IPS DF 6.9 (cell line): Measurements from ENCODE around the gene BLACAT1.

Source experiments
- DNase-seq: peaks from one replicate; pipeline ENCODE4 v3.0.0-alpha.2; 2013; ENCODE audit warnings: low read depth, low spot score
- H3K27ac ChIP-seq: one replicate; pipeline ENCODE4 v1.5.1; 2013; ENCODE audit warnings: low read length, control low read depth
- H3K27me3 ChIP-seq: 2 replicates; pipeline ENCODE4 v1.6.1; 2013; ENCODE audit warnings: mild to moderate bottlenecking, low read length; ENCODE audit not compliant: control insufficient read depth, insufficient read depth
- H3K36me3 ChIP-seq: 2 replicates; pipeline ENCODE4 v1.6.1; 2013; ENCODE audit warnings: low read length; ENCODE audit not compliant: control insufficient read depth, insufficient read depth
- H3K4me1 ChIP-seq: 2 replicates; pipeline ENCODE4 v1.6.1; 2013; ENCODE audit warnings: low read length; ENCODE audit not compliant: control insufficient read depth, insufficient read depth
- H3K4me3 ChIP-seq: 2 replicates; pipeline ENCODE4 v1.5.1; 2013; ENCODE audit warnings: mild to moderate bottlenecking, low read length
- H3K9me3 ChIP-seq: 2 replicates; pipeline ENCODE4 v1.6.1; 2013; ENCODE audit warnings: low read length, inconsistent platforms; ENCODE audit not compliant: control insufficient read depth, insufficient read depth
- WGBS: extraction: QIAGEN DNeasy Blood & Tissue Kit; methylation state at CpG from one replicate; pipeline ENCODE4 v1.1.7; 2013; ENCODE audit warnings: mixed read lengths, missing lambda C conversion rate; ENCODE audit not compliant: insufficient read length, insufficient coverage; 5-methylcytosine and 5-hydroxymethylcytosine counted together

Gene BLACAT1

DNA sequence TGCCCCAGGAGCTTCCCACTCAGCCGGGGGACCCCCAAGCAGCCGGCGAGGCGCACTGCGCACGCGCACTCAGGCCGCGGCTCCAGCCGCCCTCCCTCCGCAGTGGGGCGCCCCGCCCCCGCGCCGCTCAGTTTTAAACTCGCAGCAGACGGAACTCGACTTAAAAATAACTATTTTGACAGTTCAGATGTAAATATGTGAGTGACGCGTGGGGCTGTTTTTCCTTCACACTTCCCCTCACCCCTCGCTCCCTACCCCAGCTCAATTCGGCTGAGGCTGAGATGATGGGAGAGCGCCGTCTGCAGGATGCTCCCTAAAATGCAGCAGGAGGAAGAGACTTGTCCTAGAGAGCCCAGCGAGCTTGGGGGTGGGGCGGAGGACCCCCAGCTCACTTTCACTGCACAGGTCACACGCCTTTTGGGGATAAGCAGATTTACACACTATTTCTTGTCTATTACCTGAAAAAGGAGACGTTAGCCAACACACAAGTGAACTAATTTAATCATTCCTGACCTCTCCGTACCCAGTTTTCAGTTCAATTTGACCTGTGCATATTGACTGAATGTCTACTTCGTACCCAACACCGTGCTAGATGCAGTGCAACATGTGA lies 25.0 kb downstream of the BLACAT1 start:
- no peaks in the 10 kb centered on the region for H3K36me3 ChIP-seq
- H3K4me3 ChIP-seq = peak overlapping the region; percentile 51; the same call in 1 of the 2 replicates
- no CpG with 5 or more reads among the region's 32 CpGs for WGBS
- H3K9me3 ChIP-seq = no peaks in the 10 kb centered on the region
- peaks cover 2% of the 10 kb centered on the region; the same call in 1 of the 2 replicates for H3K4me1 ChIP-seq
- no peaks in the 10 kb centered on the region for H3K27me3 ChIP-seq
- no peak overlapping the region for H3K27ac ChIP-seq
- DNase-seq = no peak

DNA sequence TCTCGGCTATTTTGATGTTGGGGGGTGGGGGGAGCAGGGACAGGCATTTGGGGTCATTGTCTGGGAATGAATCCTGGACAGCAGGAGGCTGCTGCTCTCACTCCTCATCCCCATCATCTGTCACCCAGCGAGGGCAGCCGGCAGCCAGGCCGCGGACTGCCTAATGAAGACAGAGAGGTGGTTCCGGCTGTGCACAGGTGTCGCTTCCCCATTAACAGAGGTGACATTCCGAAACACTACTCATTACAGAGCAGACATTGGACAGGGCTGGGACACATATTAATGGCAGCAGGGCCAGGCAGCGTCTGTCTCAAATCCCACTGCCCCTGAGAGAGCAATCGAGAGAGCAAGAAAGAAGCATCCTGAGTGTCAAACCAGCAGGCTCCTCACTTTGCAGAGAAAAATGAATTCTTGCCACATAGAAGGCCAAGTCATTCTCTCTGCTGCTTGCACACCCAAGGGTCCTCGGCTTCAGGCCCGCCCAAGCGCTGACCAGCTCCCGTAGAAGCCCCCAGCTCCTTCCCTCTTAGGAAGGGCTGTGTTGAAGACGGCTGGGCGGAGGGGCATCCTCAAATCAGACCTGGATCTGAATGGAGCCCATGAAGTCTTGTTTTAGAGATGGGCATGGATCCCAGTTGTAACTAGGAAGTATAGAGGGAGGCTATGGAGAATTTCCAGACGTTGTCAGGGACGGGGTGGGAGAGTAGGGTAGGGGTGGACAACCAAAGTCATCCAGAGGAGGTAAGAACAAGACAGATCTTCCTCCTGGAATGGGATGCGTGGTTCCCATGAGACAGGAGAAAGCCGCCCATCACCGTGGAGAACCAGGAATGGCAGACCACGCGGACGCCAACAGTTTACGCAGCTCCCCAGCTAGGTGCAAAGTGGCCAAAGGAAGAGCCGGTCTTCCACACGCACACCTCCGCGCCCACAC lies 25.8 kb downstream of the BLACAT1 start:
- Histone ChIP-seq H3K4me1 (peaks cover 2% of the 10 kb centered on the region; the same call in 1 of the 2 replicates), H3K4me3 (peak overlapping the region; percentile 51; the same call in 1 of the 2 replicates), H3K36me3 (no peaks in the 10 kb centered on the region), H3K9me3 (no peaks in the 10 kb centered on the region), H3K27me3 (no peaks in the 10 kb centered on the region), H3K27ac (no peak overlapping the region)
- WGBS = no CpG with 5 or more reads among the region's 29 CpGs
- no peak for DNase-seq

DNA sequence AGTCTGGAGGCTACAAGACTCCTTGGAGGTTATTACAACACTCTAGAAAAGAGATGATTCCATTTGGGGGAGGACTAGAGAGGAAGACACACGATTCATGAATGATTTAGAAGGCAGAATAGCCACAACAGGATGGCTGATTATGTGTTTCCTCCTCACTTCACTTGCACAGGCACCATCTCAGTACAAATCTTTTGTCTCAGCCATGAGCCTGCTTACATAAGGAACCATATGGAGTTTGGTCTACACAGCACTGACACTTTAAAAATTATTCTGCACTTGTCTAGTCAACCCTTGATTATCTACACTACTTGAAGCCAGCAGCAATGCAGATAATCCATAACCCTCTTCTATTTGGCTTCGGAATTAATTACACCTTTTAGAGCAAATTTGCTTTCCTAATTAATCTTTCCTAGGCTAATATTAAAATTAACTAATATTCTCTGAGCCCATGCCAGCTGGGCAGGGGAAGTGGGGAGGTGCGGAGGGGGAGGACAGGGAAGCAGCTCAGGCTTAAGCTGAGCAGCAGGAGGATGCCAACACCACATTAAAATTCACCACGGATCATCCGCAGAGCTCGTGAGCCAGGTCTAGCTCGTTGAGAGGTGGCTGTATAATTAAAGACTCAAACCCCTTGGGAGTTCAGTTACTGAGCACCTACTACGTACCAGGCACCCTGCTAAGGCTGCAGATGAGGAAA lies 30.8 kb downstream of the BLACAT1 start:
- H3K36me3 ChIP-seq = no peaks in the 10 kb centered on the region
- H3K4me1 ChIP-seq = no peaks in the 10 kb centered on the region
- DNase-seq = no peak
- H3K9me3 ChIP-seq = no peaks in the 10 kb centered on the region
- WGBS = no CpG with 5 or more reads among the region's 8 CpGs
- no peak overlapping the region for H3K27ac ChIP-seq
- no peak overlapping the region for H3K4me3 ChIP-seq
- no peaks in the 10 kb centered on the region for H3K27me3 ChIP-seq

DNA sequence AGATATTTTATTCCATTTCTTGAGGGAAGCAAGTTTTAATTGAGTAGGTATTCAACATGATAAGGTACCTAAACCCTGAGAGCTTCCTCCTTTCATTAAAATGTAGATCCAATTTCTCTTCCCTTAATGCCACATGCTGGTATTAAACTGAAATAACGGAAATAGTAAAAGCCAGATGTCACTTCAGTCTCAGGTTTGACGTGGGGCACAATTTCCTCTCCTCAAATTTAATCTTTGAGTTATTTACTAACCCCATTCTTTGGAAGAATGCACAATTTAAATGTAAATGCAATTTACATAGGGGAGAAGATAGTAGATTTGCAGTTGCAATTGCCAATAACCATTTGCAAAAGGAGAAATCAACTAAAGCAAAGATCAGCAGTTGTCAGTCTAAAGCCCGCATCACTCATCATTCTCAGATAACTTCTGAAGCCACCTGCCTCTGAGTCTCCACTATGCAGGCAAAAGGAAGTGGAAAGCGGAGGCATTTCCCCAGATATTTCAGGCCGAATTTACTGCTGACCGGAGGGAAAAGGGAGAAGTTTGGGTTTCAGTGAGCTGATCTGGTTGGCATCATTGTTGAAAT lies 31.9 kb downstream of the BLACAT1 start:
- no CpG with 5 or more reads among the region's 6 CpGs for WGBS
- no peak overlapping the region for H3K27ac ChIP-seq
- H3K4me3 ChIP-seq = no peak overlapping the region
- H3K27me3 ChIP-seq = no peaks in the 10 kb centered on the region
- no peak for DNase-seq
- no peaks in the 10 kb centered on the region for H3K9me3 ChIP-seq
- H3K36me3 ChIP-seq = no peaks in the 10 kb centered on the region
- no peaks in the 10 kb centered on the region for H3K4me1 ChIP-seq

DNA sequence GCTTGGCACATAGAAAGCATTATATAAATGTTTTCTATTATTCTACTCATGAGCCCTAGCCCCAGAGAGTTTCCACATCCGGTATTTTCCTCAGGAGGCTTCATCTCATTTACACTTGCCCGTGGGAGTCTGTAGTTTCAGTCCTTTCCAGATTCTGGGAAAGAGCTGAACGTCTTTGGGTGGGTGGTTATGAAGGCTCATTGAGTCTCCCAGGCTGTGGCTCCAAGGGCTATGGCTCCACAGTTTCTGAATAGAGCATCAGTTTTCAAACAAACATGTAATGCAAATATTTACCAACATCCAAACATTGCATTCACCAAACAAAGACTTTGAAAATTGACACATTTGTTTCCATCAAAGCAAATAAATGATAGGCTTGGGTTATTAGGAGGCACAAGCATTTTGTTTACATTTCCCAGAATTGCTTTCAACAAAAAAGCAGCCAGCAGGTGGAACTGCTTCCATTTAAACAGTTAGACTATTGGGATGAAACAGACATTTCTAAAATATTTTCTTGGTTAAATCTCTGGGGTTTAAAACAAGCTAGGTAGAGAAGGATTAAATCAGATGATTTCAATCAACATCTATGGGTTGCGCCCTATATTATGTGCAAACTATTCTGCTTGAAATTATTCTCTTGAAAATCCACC lies 32.7 kb downstream of the BLACAT1 start:
- Histone ChIP-seq H3K36me3 (no peaks in the 10 kb centered on the region), H3K27me3 (no peaks in the 10 kb centered on the region), H3K4me3 (no peak overlapping the region), H3K9me3 (no peaks in the 10 kb centered on the region), H3K4me1 (no peaks in the 10 kb centered on the region), H3K27ac (no peak overlapping the region)
- WGBS = no CpG with 5 or more reads among the region's 4 CpGs
- DNase-seq = no peak

DNA sequence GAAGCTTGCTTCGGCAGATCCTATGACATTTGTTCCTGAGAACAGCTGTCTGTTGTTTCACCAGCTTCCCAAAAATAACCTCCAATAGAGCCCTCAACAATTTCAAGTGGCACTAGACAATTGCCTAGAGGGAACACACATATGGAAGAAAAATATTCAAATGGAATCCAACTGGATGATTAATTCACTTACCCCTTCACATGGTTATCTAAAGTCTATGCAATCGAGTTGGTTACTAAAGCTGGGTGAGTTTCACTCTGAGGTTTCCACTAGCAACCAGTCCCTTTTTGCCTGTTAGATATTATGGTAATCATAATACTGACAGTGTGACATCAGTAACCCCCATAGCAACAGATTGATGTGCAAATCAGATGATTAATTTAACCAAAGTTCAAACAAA lies 34.0 kb downstream of the BLACAT1 start, which contains the start of gene LEMD1:
Gene LEMD1, minus strand, starts transcription at position 259 of the 400 bp plus-strand sequence. CDS start 1,520 bp downstream, outside the sequence.
- no CpG with 5 or more reads among the region's 2 CpGs for WGBS
- no peak for DNase-seq
- no peaks in the 10 kb centered on the region for H3K27me3 ChIP-seq
- H3K9me3 ChIP-seq = no peaks in the 10 kb centered on the region
- H3K4me3 ChIP-seq = no peak within 1 kb of the TSS
- no peaks in the 10 kb centered on the region for H3K36me3 ChIP-seq
- H3K27ac ChIP-seq = no peak within 1 kb of the TSS
- no peaks in the 10 kb centered on the region for H3K4me1 ChIP-seq

DNA sequence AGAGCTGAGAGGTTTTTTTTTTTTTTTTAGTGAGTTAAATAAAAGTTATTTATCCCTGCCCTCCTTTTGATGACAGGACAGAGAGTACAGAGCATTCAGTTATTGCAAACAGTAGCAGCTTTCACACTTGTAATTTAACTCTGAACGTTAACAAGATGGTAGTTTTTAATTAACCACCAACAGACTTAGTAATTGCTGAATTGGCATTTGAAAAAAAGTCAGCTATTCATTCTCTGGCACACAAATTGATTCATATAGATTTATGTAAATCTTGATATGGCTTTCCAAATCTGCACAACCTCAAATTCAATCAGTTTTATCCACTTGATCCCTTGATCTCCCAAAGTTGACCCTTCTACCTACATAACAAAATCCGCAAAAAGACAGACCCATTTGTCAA lies 34.9 kb downstream of the BLACAT1 start:
- H3K4me1 ChIP-seq = no peaks in the 10 kb centered on the region
- H3K9me3 ChIP-seq = no peaks in the 10 kb centered on the region
- H3K27ac ChIP-seq = no peak overlapping the region
- DNase-seq = no peak
- no CpG with 5 or more reads among the region's 2 CpGs for WGBS
- H3K4me3 ChIP-seq = no peak overlapping the region
- no peaks in the 10 kb centered on the region for H3K27me3 ChIP-seq
- H3K36me3 ChIP-seq = no peaks in the 10 kb centered on the region

DNA sequence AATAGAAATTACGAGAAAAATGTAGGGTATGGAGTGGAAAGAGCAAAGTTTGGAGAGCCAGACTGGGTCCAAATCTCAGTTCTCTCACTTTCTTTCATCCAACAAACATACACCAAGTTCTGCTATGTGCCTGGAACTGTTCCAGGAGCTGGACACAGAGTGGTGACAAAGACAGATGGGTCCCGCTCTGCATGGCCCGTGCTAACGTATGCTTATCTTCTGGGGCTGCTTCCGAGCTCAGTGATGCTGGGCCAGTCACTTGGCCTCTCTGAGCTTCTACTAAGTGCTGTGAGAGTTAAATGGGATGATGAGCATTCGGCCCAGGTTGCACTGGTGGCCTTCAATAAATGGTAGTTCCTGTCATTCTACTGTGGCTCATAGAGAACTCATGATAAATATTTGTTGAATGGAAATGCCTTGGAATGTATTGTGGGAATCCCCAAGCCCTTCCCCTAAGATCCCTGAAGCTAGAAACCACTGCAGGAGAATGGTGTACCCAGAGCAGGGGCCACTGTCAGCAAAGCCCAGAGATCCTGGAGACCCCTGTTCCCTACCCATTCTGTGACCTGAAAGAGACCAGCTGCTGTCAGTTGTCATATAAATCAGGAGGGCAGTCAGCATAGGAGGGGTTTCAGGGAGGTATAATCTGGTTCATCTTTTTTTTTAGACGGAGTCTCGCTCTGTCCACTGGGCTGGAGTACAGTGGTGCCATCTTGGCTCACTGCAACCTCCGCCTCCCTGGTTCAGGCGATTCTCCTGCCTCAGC lies 37.8 kb downstream of the BLACAT1 start:
- Histone ChIP-seq H3K4me1 (no peaks in the 10 kb centered on the region), H3K9me3 (no peaks in the 10 kb centered on the region), H3K27ac (no peak overlapping the region), H3K4me3 (no peak overlapping the region), H3K27me3 (no peaks in the 10 kb centered on the region), H3K36me3 (no peaks in the 10 kb centered on the region)
- no peak for DNase-seq
- no CpG with 5 or more reads among the region's 10 CpGs for WGBS

DNA sequence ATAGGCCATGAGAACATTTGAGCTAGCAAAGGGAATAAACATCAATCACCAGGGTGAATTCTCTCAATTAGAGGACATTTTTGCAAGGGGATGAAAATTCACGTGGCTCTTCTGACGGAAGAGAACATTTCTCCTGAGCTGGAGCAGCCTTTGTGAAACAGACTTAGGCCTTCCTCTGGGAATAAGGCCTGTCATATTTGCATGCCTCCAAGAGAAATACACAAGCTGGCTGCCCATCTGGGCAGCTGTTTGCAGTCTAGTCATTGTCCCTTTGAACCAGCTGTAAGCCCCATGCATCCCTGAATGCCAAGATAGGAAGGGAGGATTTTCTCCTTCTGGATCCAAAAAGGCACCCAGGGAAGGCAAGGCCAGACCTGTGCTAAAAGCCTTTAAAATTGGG lies 39.5 kb downstream of the BLACAT1 start:
- no CpG with 5 or more reads among the region's 2 CpGs for WGBS
- no peaks in the 10 kb centered on the region for H3K4me1 ChIP-seq
- no peaks in the 10 kb centered on the region for H3K27me3 ChIP-seq
- H3K4me3 ChIP-seq = no peak overlapping the region
- no peaks in the 10 kb centered on the region for H3K36me3 ChIP-seq
- H3K27ac ChIP-seq = no peak overlapping the region
- H3K9me3 ChIP-seq = no peaks in the 10 kb centered on the region
- no peak for DNase-seq
